Keratinocyte (primary cell): Measurements from ENCODE around the gene RPS21. TPM values are rescaled to one million over a fixed set of nuclear protein-coding genes. Genes with fewer than 3 reads are reported as not detected.
"Not testable (repeated sequence)": the region's sequence is repeated elsewhere in the genome, so short reads cannot be mapped to it uniquely, and the experiment has no call there.

ENCODE experiments used
- DNase-seq: peaks from one replicate; pipeline ENCODE4 v3.0.0-alpha.2; 2011; ENCODE audit warnings: low read depth, missing footprints, low spot score
- FAIRE-seq: peaks from 2 replicates; lab custom pipeline; 2011; peaks lifted over from hg19 to GRCh38; lab: Jason Lieb, UNC
- H2AFZ ChIP-seq: 2 replicates; pipeline ENCODE4 v1.6.0; 2012; ENCODE audit warnings: low read length, control low read depth, inconsistent platforms; ENCODE audit not compliant: control insufficient read depth
- H3K27ac ChIP-seq: 2 replicates; pipeline ENCODE4 v1.5.1; 2011; ENCODE audit warnings: low read length; ENCODE audit not compliant: control insufficient read depth, insufficient read depth
- H3K27me3 ChIP-seq: 3 replicates; pipeline ENCODE4 v1.6.0; 2011; ENCODE audit warnings: low read length; ENCODE audit not compliant: control insufficient read depth, insufficient read depth; ENCODE audit errors: extremely low read depth
- H3K36me3 ChIP-seq, 2 experiments: 2 replicates in 1 of 2; 3 replicates in 1 of 2; pipeline ENCODE4 v1.5.1; 2011; ENCODE audit warnings: low read length in 2 of 2, mild to moderate bottlenecking in 1 of 2; ENCODE audit not compliant: control insufficient read depth in 2 of 2, insufficient read depth in 2 of 2; ENCODE audit errors: extremely low read depth in 1 of 2
- H3K4me1 ChIP-seq: 3 replicates; pipeline ENCODE4 v1.5.1; 2011; ENCODE audit warnings: low read length; ENCODE audit not compliant: control insufficient read depth, insufficient read depth; ENCODE audit errors: extremely low read depth
- H3K4me2 ChIP-seq: 3 replicates; pipeline ENCODE4 v1.6.0; 2011; ENCODE audit warnings: low read depth, low read length; ENCODE audit not compliant: control insufficient read depth, insufficient read depth; ENCODE audit errors: extremely low read depth
- H3K4me3 ChIP-seq, 3 experiments: fragments of 200-600 bp in 1 of 3; sonication (generic) in 1 of 3; 2 replicates in 2 of 3; 3 replicates in 1 of 3; pipeline ENCODE4 v1.5.1; 2011 to 2016; ENCODE audit warnings: low read length in 3 of 3, mild to moderate bottlenecking in 3 of 3, control low read depth in 2 of 3, inconsistent platforms in 1 of 3, low read depth in 1 of 3, mixed read lengths in 1 of 3, mixed run types in 1 of 3, moderate library complexity in 1 of 3; ENCODE audit not compliant: control insufficient read depth in 2 of 3, insufficient read depth in 2 of 3; ENCODE audit errors: extremely low read depth in 1 of 3
- H3K79me2 ChIP-seq: 2 replicates; pipeline ENCODE4 v1.6.0; 2012; ENCODE audit warnings: low read length; ENCODE audit not compliant: control insufficient read depth, insufficient read depth
- H3K9ac ChIP-seq: 3 replicates; pipeline ENCODE4 v1.6.0; 2011; ENCODE audit warnings: low read length; ENCODE audit not compliant: control insufficient read depth, insufficient read depth; ENCODE audit errors: extremely low read depth
- H3K9me1 ChIP-seq: 3 replicates; pipeline ENCODE4 v1.6.0; 2011; ENCODE audit warnings: low read length; ENCODE audit not compliant: control insufficient read depth, insufficient read depth; ENCODE audit errors: extremely low read depth
- H3K9me3 ChIP-seq: 2 replicates; pipeline ENCODE4 v1.5.1; 2012; ENCODE audit warnings: low read depth, low read length; ENCODE audit not compliant: control insufficient read depth
- H4K20me1 ChIP-seq: 3 replicates; pipeline ENCODE4 v1.6.0; 2011; ENCODE audit warnings: low read length; ENCODE audit not compliant: control insufficient read depth, insufficient read depth; ENCODE audit errors: extremely low read depth
- CTCF ChIP-seq, 3 experiments: IDR thresholded peaks in 1 of 3; conservative IDR thresholded peaks in 1 of 3; optimal IDR thresholded peaks in 1 of 3; 2 replicates in 2 of 3; 3 replicates in 1 of 3; pipeline versions ENCODE3 to v1.5.1; 2011; ENCODE audit warnings: low read length in 3 of 3, mild to moderate bottlenecking in 3 of 3, moderate library complexity in 2 of 3, control low read depth in 1 of 3, inconsistent platforms in 1 of 3; ENCODE audit not compliant: insufficient read depth in 2 of 3; ENCODE audit errors: extremely low read depth in 1 of 3
- EZH2 ChIP-seq: IDR thresholded peaks from one replicate; pipeline ENCODE4 v1.6.1; 2012; ENCODE audit warnings: inconsistent platforms, mild to moderate bottlenecking, low read length, moderate library complexity
- dilution Hi-C: fragments of 300-500 bp; cut with MboI; formaldehyde crosslinking; loops from one replicate; pipeline ENCODE4 v1.7.0; 2020; ENCODE audit warnings: low sequenced_read_pairs; ENCODE audit not compliant: extremely low pct_ligation_motif_present
- polyA plus RNA-seq, 5 experiments: library from polyadenylated mRNA; depleted of rRNA in 3 of 5; stranded (reverse) in 3 of 5; stranded (forward) in 1 of 5; unstranded in 1 of 5; fragments of >200 nt; gene quantifications; 1 replicate in 1 of 5; 2 replicates in 3 of 5; 3 replicates in 1 of 5; pipeline versions ENCODE4 v1.2.1 to v1.2.3, GENCODE V29; 2011 to 2012; ENCODE audit warnings: missing spikeins in 2 of 5, low read depth in 1 of 5, low replicate concordance in 1 of 5

The RPS21 gene
- polyA plus RNA-seq, 1 donor (not counting 4 experiments of a cell fraction or from before 2014, with no cell fraction given): 3,874 TPM

GRCh38 chr20:62372042-62372993 is 14.6 kb upstream of the RPS21 start:
- no peaks in the 10 kb centered on the region for H4K20me1 ChIP-seq
- no peaks in the 10 kb centered on the region for H3K79me2 ChIP-seq
- no peak for TF ChIP-seq CTCF (optimal IDR thresholded peaks at IDR 0.05 in 1 of 3, IDR thresholded peaks at IDR 0.05 in 1 of 3, conservative IDR thresholded peaks at IDR 0.05 in 1 of 3; ENCODE audit: extremely low read depth in 1 of 3, insufficient read depth in 2 of 3, low read length in 3 of 3)
- TF ChIP-seq EZH2: no peak
- H3K4me2 ChIP-seq: no peak overlapping the region
- H2AFZ ChIP-seq: no peak overlapping the region
- DNase-seq (no peak), FAIRE-seq (no peak)
- dilution Hi-C loops: no loop called here
- no peaks in the 10 kb centered on the region for H3K36me3 ChIP-seq
- no peak overlapping the region for H3K9ac ChIP-seq
- H3K4me3 ChIP-seq: no peak overlapping the region
- H3K9me1 ChIP-seq: peaks cover under 1% of the 10 kb centered on the region
- H3K27me3 ChIP-seq: no peaks in the 10 kb centered on the region
- H3K27ac ChIP-seq: no peak overlapping the region
- H3K9me3 ChIP-seq: no peaks in the 10 kb centered on the region
- H3K4me1 ChIP-seq: peaks cover 43% of the 10 kb centered on the region

- peaks cover 43% of the 10 kb centered on the region for H3K4me1 ChIP-seq
- H3K4me2 ChIP-seq, H3K27ac ChIP-seq, DNase-seq, H3K9ac ChIP-seq, FAIRE-seq, dilution Hi-C loops, H3K9me1 ChIP-seq, H4K20me1 ChIP-seq, H2AFZ ChIP-seq, H3K9me3 ChIP-seq, H3K36me3 ChIP-seq, H3K4me3 ChIP-seq, H3K79me2 ChIP-seq, H3K27me3 ChIP-seq: not testable (repeated sequence)
These were observed 13.2 kb upstream of the RPS21 start for GRCh38 chr20:62373631-62374179.
